Measurements from ENCODE around the gene EPHB1.

DNA sequence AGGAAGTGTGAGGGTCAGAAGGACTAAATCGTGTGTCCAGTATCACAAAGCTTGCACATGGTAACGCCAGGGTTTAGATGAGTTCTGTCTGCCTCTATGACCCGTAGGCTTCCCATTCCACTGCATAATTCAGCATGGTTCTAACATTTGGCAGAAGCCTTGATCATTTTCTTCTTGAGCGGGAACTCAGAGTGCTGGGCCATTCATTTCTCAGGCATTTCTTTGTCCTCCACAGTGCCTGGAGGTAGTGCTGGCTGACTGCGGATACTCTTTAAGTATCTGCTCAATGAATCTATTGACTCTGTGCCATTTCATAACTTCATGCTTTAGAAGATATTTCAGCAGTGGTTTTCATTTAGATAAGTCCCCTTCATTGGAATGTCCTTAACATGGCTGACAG, 370.2 kb downstream of the EPHB1 start:
- TF ChIP-seq, protein P1, sequence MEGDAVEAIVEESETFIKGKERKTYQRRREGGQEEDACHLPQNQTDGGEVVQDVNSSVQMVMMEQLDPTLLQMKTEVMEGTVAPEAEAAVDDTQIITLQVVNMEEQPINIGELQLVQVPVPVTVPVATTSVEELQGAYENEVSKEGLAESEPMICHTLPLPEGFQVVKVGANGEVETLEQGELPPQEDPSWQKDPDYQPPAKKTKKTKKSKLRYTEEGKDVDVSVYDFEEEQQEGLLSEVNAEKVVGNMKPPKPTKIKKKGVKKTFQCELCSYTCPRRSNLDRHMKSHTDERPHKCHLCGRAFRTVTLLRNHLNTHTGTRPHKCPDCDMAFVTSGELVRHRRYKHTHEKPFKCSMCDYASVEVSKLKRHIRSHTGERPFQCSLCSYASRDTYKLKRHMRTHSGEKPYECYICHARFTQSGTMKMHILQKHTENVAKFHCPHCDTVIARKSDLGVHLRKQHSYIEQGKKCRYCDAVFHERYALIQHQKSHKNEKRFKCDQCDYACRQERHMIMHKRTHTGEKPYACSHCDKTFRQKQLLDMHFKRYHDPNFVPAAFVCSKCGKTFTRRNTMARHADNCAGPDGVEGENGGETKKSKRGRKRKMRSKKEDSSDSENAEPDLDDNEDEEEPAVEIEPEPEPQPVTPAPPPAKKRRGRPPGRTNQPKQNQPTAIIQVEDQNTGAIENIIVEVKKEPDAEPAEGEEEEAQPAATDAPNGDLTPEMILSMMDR (IDR thresholded peaks at IDR 0.05; ENCODE audit: poor library complexity, severe bottlenecking), result no peak
- TF ChIP-seq POLR2AphosphoS5 (IDR thresholded peaks at IDR 0.05) (no peak), EZH2 (IDR thresholded peaks at IDR 0.05; ENCODE audit: borderline replicate concordance, insufficient read depth, low read length, poor library complexity, severe bottlenecking) (no peak), SMC3 (conservative IDR thresholded peaks at IDR 0.05; ENCODE audit: poor library complexity) (no peak), TAF1 (IDR thresholded peaks at IDR 0.05; ENCODE audit: low read depth) (no peak)
- TF ChIP-seq, protein P2, sequence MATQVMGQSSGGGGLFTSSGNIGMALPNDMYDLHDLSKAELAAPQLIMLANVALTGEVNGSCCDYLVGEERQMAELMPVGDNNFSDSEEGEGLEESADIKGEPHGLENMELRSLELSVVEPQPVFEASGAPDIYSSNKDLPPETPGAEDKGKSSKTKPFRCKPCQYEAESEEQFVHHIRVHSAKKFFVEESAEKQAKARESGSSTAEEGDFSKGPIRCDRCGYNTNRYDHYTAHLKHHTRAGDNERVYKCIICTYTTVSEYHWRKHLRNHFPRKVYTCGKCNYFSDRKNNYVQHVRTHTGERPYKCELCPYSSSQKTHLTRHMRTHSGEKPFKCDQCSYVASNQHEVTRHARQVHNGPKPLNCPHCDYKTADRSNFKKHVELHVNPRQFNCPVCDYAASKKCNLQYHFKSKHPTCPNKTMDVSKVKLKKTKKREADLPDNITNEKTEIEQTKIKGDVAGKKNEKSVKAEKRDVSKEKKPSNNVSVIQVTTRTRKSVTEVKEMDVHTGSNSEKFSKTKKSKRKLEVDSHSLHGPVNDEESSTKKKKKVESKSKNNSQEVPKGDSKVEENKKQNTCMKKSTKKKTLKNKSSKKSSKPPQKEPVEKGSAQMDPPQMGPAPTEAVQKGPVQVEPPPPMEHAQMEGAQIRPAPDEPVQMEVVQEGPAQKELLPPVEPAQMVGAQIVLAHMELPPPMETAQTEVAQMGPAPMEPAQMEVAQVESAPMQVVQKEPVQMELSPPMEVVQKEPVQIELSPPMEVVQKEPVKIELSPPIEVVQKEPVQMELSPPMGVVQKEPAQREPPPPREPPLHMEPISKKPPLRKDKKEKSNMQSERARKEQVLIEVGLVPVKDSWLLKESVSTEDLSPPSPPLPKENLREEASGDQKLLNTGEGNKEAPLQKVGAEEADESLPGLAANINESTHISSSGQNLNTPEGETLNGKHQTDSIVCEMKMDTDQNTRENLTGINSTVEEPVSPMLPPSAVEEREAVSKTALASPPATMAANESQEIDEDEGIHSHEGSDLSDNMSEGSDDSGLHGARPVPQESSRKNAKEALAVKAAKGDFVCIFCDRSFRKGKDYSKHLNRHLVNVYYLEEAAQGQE (IDR thresholded peaks at IDR 0.05; ENCODE audit: borderline replicate concordance), result no peak
